GM18519 (cell line): ENCODE measurements around the gene RNASE3.
"Not testable (repeated sequence)": the region's sequence is repeated elsewhere in the genome, so short reads cannot be mapped to it uniquely, and the experiment has no call there.

Experiments
- ATAC-seq: cut with Tn5 transposase; IDR thresholded peaks from one replicate; pipeline ENCODE4 v1.9.1; 2021; ENCODE audit warnings: mild to moderate bottlenecking, moderate library complexity; ENCODE audit not compliant: unreplicated experiment, low FRiP score

The RNASE3 gene

GRCh38 chr14:20907214-20907613 lies 16.0 kb downstream of the RNASE3 start:
- ATAC-seq = no peak

GRCh38 chr14:20910822-20911221 lies 19.6 kb downstream of the RNASE3 start:
- not testable (repeated sequence) for ATAC-seq

- ATAC-seq = not testable (repeated sequence)
Observed at GRCh38 chr14:20919038-20919756, 28.0 kb downstream of the RNASE3 start.

GRCh38 chr14:20923766-20924297 lies 32.6 kb downstream of the RNASE3 start:
- not testable (repeated sequence) for ATAC-seq

GRCh38 chr14:20934148-20934762 lies 43.1 kb downstream of the RNASE3 start:
- ATAC-seq = no peak

- no peak for ATAC-seq
Observed at GRCh38 chr14:20935303-20935984, 44.3 kb downstream of the RNASE3 start.
